Measurements from ENCODE around the gene GJD2.

Gene GJD2

GRCh38 chr15:34754674-34755418, at the start of gene GJD2:
Gene GJD2 (minus strand): TSS chr15:34754998. CDS start chr15:34754488, 510 bp downstream.
- TF ChIP-seq GATA3 (IDR thresholded peaks at IDR 0.05; ENCODE audit: low read depth, low read length) (no peak), GATA2 (IDR thresholded peaks at IDR 0.05; ENCODE audit: low read depth, low read length) (no peak)

GRCh38 chr15:34804113-34804512, 49.3 kb upstream of the GJD2 start:
- TF ChIP-seq GATA2 (IDR thresholded peaks at IDR 0.05; ENCODE audit: low read depth, low read length) (no peak), GATA3 (IDR thresholded peaks at IDR 0.05; ENCODE audit: low read depth, low read length) (no peak)

GRCh38 chr15:34802803-34803750, 48.3 kb upstream of the GJD2 start:
- TF ChIP-seq GATA3 (IDR thresholded peaks at IDR 0.05; ENCODE audit: low read depth, low read length) (no peak), GATA2 (IDR thresholded peaks at IDR 0.05; ENCODE audit: low read depth, low read length) (no peak)

- TF ChIP-seq GATA3 (IDR thresholded peaks at IDR 0.05; ENCODE audit: low read depth, low read length) (no peak), GATA2 (IDR thresholded peaks at IDR 0.05; ENCODE audit: low read depth, low read length) (no peak)
Observed at GRCh38 chr15:34802371-34802770, 47.6 kb upstream of the GJD2 start.

- no peak for TF ChIP-seq GATA3 (IDR thresholded peaks at IDR 0.05; ENCODE audit: low read depth, low read length)
- peak; percentile 51 for TF ChIP-seq GATA2 (IDR thresholded peaks at IDR 0.05; ENCODE audit: low read depth, low read length)
Observed at GRCh38 chr15:34799149-34800101, 44.6 kb upstream of the GJD2 start.

GRCh38 chr15:34796847-34797435, 42.1 kb upstream of the GJD2 start:
- no peak for TF ChIP-seq GATA3 (IDR thresholded peaks at IDR 0.05; ENCODE audit: low read depth, low read length)
- TF ChIP-seq GATA2 (IDR thresholded peaks at IDR 0.05; ENCODE audit: low read depth, low read length), result no peak

GRCh38 chr15:34795267-34796081, 40.7 kb upstream of the GJD2 start, which contains the start of gene ACTC1:
Gene ACTC1 (minus strand): TSS chr15:34795549. CDS start chr15:34794808, 741 bp downstream.
- no peak for TF ChIP-seq GATA3 (IDR thresholded peaks at IDR 0.05; ENCODE audit: low read depth, low read length)

GRCh38 chr15:34794590-34795206, 39.9 kb upstream of the GJD2 start:
- TF ChIP-seq GATA2 (IDR thresholded peaks at IDR 0.05; ENCODE audit: low read depth, low read length) (no peak), GATA3 (IDR thresholded peaks at IDR 0.05; ENCODE audit: low read depth, low read length) (no peak)

- TF ChIP-seq GATA3 (IDR thresholded peaks at IDR 0.05; ENCODE audit: low read depth, low read length) (no peak), GATA2 (IDR thresholded peaks at IDR 0.05; ENCODE audit: low read depth, low read length) (no peak)
Observed at GRCh38 chr15:34793901-34794300, 39.1 kb upstream of the GJD2 start.

- TF ChIP-seq GATA3 (IDR thresholded peaks at IDR 0.05; ENCODE audit: low read depth, low read length) (no peak), GATA2 (IDR thresholded peaks at IDR 0.05; ENCODE audit: low read depth, low read length) (no peak)
Observed at GRCh38 chr15:34793071-34793470, 38.3 kb upstream of the GJD2 start.

- TF ChIP-seq GATA3 (IDR thresholded peaks at IDR 0.05; ENCODE audit: low read depth, low read length) (no peak), GATA2 (IDR thresholded peaks at IDR 0.05; ENCODE audit: low read depth, low read length) (no peak)
Observed at GRCh38 chr15:34791701-34792100, 36.9 kb upstream of the GJD2 start.

GRCh38 chr15:34790121-34790520, 35.3 kb upstream of the GJD2 start:
- TF ChIP-seq GATA2 (IDR thresholded peaks at IDR 0.05; ENCODE audit: low read depth, low read length), result no peak
- no peak for TF ChIP-seq GATA3 (IDR thresholded peaks at IDR 0.05; ENCODE audit: low read depth, low read length)

All from SH-SY5Y (cell line).